Adrenal gland (tissue), 12 donors: Measurements from ENCODE around the gene ZNF260. TPM values are rescaled to one million over a fixed set of nuclear protein-coding genes. Genes with fewer than 3 reads are reported as not detected.

Experiments used
- DNase-seq, 7 donors: peaks; one replicate each; pipeline ENCODE4 v3.0.0-alpha.2; 2019 to 2020
- H3K27ac ChIP-seq, 5 donors: fragments of 200-600 bp; sonication (generic) in 4 of 5; 1 replicate in 3 of 5; 2 replicates in 2 of 5; pipeline versions ENCODE4 v1.5.1 to v1.8.0; 2016 to 2020; ENCODE audit warnings: mild to moderate bottlenecking in 1 of 5
- H3K27me3 ChIP-seq: fragments of 200-600 bp; 2 replicates; pipeline ENCODE4 v1.8.0; 2021
- H3K36me3 ChIP-seq, 2 donors: fragments of 200-600 bp; replicated peaks in 1 of 2; 1 replicate in 1 of 2; 2 replicates in 1 of 2; pipeline versions ENCODE4 v1.5.1 to v1.8.0; 2018 to 2022
- H3K4me1 ChIP-seq, 2 donors: fragments of 200-600 bp; replicated peaks in 1 of 2; 1 replicate in 1 of 2; 2 replicates in 1 of 2; pipeline versions ENCODE4 v1.5.1 to v1.8.0; 2018 to 2021
- H3K4me3 ChIP-seq, 4 donors: fragments of 200-600 bp; sonication (generic) in 3 of 4; one replicate each; pipeline ENCODE4 v1.5.1; 2016 to 2018
- H3K9me3 ChIP-seq, 3 donors: fragments of 200-600 bp; sonication (generic) in 1 of 3; replicated peaks in 1 of 3; 1 replicate in 2 of 3; 2 replicates in 1 of 3; pipeline versions ENCODE4 v1.5.1 to v1.8.0; 2016 to 2021
- CTCF ChIP-seq, 6 experiments: fragments of 450-650 bp in 4 of 6; fragments of 200-600 bp in 2 of 6; sonication (generic) in 1 of 6; IDR thresholded peaks; 1 replicate in 5 of 6; 2 replicates in 1 of 6; pipeline versions ENCODE4 v1.5.1 to v1.8.0; 2016 to 2021; ENCODE audit warnings: antibody characterized with exemption in 6 of 6, mild to moderate bottlenecking in 2 of 6, moderate library complexity in 1 of 6
- POLR2A ChIP-seq, 2 donors: fragments of 450-650 bp; IDR thresholded peaks; one replicate each; pipeline ENCODE4 v1.6.1; 2017; ENCODE audit warnings: antibody characterized with exemption in 2 of 2, mild to moderate bottlenecking in 2 of 2, moderate library complexity in 1 of 2
- WGBS, 4 donors: extraction: QIAGEN DNeasy Blood & Tissue Kit in 2 of 4; methylation state at CpG; one replicate each; pipeline versions ENCODE4 v1.1.5 to v1.1.7; 2013 to 2017; 5-methylcytosine and 5-hydroxymethylcytosine counted together
- intact Hi-C, 2 donors: fragments of 100-400 bp; cut with DNase I; formaldehyde crosslinking; loops; one replicate each; pipeline versions ENCODE4 v1.14.1 to v1.15.0; 2022 to 2023
- polyA plus RNA-seq, 3 donors: library from polyadenylated mRNA; stranded (reverse); fragments of 200-250 nt in 2 of 3; fragments of 350-450 nt in 1 of 3; fragmentation: Illumina TruSeq in 1 of 3; extraction: RNeasy Lipid Tissue Mini Kit (QIAGEN cat#74804) in 1 of 3; gene quantifications; one replicate each; pipeline ENCODE4 v1.2.3, GENCODE V29; 2013 to 2014
- total RNA-seq, 9 donors: library from RNA; depleted of rRNA in 4 of 9; stranded (reverse); fragments of >200 nt in 4 of 9; fragments of 120-200 nt in 1 of 9; fragmentation: NEBNext Ultra II Directional in 1 of 9; extraction: Animal tissue kit (Norgen Biotek cat#: 25700) in 1 of 9; gene quantifications; one replicate each; pipeline versions ENCODE4 v1.1.0 to v1.2.4, GENCODE V29; 2013 to 2023
- donor health status: healthy with polysubstance abuse.
- donor health status: Bipolar disorder and iron deficiency.
- donor health status: DM: yes; HTN: yes; CAD: no.
- donor health status: DM: no; HTN: no; CAD: no.
- donor health status: DM: no; HTN: no; CAD: no.
- donor health status: DM: yes; HTN: yes; CAD: no.

The ZNF260 gene
- total and polyA plus RNA-seq, 12 donors: 2.2 to 23.3 (median 11.8) TPM

- intact Hi-C loops: no loop called here
- TF ChIP-seq POLR2A (IDR thresholded peaks at IDR 0.05) (peak in 1 of 2 donors; percentile 18), CTCF (IDR thresholded peaks at IDR 0.05) (no peak)
- H3K4me1 ChIP-seq: peaks cover 24 to 25% of the 10 kb centered on the region in 2 donors
- H3K36me3 ChIP-seq: peaks cover 0 to 15% of the 10 kb centered on the region in 2 donors
- no peaks in the 10 kb centered on the region for H3K27me3 ChIP-seq
- 27 to 46% (median 34%) methylated on average over 13 to 18 of the region's 18 CpGs for WGBS, 4 donors
- peak overlapping the region; percentile 70 to 95 (median 89) for H3K27ac ChIP-seq
- peak overlapping the region; percentile 86 to 98 (median 94) for H3K4me3 ChIP-seq
- DNase-seq: peak in 5 of 7 donors; percentile 17 to 63 (median 37)
- H3K9me3 ChIP-seq: no peaks in the 10 kb centered on the region
Observed at GRCh38 chr19:36573895-36574720, 46.0 kb upstream of the ZNF260 start.

- WGBS, 4 donors: 0 to 1% (median 1%) methylated on average over 31 to 66 of the region's 66 CpGs
- H3K36me3 ChIP-seq: peaks cover 0 to 9% of the 10 kb centered on the region in 2 donors
- intact Hi-C loops: no loop called here
Observed at GRCh38 chr19:36573020-36573894, 45.2 kb upstream of the ZNF260 start, which contains the start of gene ZNF529. Gene ZNF529, minus strand, starts transcription at chr19:36573292. Its CDS starts 946 bp downstream, at chr19:36572346.

GRCh38 chr19:36572593-36573019 lies 44.5 kb upstream of the ZNF260 start:
- H3K4me1 ChIP-seq: peaks cover 25% of the 10 kb centered on the region in 2 donors
- H3K27me3 ChIP-seq: no peaks in the 10 kb centered on the region
- no peak for DNase-seq
- H3K9me3 ChIP-seq: no peaks in the 10 kb centered on the region
- H3K27ac ChIP-seq: peak overlapping the region; percentile 70 to 95 (median 89)
- TF ChIP-seq POLR2A (IDR thresholded peaks at IDR 0.05) (no peak), CTCF (IDR thresholded peaks at IDR 0.05) (no peak)
- H3K4me3 ChIP-seq: peak overlapping the region; percentile 86 to 98 (median 94)
- WGBS, 4 donors: 1% methylated on average over 11 of the region's 11 CpGs
- intact Hi-C loops: no loop called here
- peaks cover 0 to 6% of the 10 kb centered on the region in 2 donors for H3K36me3 ChIP-seq

More at GRCh38 chr19:36573020-36573894, 45.2 kb upstream of the ZNF260 start, which contains the start of gene ZNF529:
- peak; percentile 86 to 96 for TF ChIP-seq POLR2A (IDR thresholded peaks at IDR 0.05)
- peak in 1 of 6 experiments; percentile 3 for TF ChIP-seq CTCF (IDR thresholded peaks at IDR 0.05)
- no peaks in the 10 kb centered on the region for H3K27me3 ChIP-seq
- H3K9me3 ChIP-seq: no peaks in the 10 kb centered on the region
- peak; percentile 88 to 98 (median 94) for DNase-seq
- H3K4me1 ChIP-seq: peaks cover 25% of the 10 kb centered on the region in 2 donors
- H3K4me3 ChIP-seq: peak within 1 kb of the TSS; percentile 86 to 98 (median 94)
- peak within 1 kb of the TSS; percentile 70 to 95 (median 89) for H3K27ac ChIP-seq

GRCh38 chr19:36564391-36564790 lies 36.3 kb upstream of the ZNF260 start:
- Histone ChIP-seq H3K9me3 (peaks cover 0 to 61% (median 5%) of the 10 kb centered on the region in 3 donors), H3K27ac (no peak overlapping the region), H3K4me3 (no peak overlapping the region), H3K27me3 (no peaks in the 10 kb centered on the region), H3K4me1 (peaks cover 2 to 3% of the 10 kb centered on the region in 2 donors), H3K36me3 (no peaks in the 10 kb centered on the region)
- 93 to 100% (median 95%) methylated on average over 1 of the region's 1 CpG for WGBS, 4 donors
- TF ChIP-seq POLR2A (IDR thresholded peaks at IDR 0.05) (no peak), CTCF (IDR thresholded peaks at IDR 0.05) (no peak)
- intact Hi-C loops: no loop called here
- no peak for DNase-seq
